GM15510 (cell line): ENCODE measurements around the gene NGFR.
A peak's percentile ranks its signal among the peaks of the same experiment; 100 is the strongest.

Experiments
- POLR2A ChIP-seq: IDR thresholded peaks from 3 replicates; pipeline ENCODE4 v1.6.1; 2011; ENCODE audit warnings: borderline replicate concordance; ENCODE audit not compliant: insufficient read length; ENCODE audit errors: extremely low read depth

Gene NGFR, protein sequence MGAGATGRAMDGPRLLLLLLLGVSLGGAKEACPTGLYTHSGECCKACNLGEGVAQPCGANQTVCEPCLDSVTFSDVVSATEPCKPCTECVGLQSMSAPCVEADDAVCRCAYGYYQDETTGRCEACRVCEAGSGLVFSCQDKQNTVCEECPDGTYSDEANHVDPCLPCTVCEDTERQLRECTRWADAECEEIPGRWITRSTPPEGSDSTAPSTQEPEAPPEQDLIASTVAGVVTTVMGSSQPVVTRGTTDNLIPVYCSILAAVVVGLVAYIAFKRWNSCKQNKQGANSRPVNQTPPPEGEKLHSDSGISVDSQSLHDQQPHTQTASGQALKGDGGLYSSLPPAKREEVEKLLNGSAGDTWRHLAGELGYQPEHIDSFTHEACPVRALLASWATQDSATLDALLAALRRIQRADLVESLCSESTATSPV

GRCh38 chr17:49494986-49495841 is at the start of gene NGFR:
NGFR (plus strand) TSS chr17:49495293; CDS start chr17:49495418, 125 bp downstream.
- peak; percentile 35 for TF ChIP-seq POLR2A

GRCh38 chr17:49445591-49445990 is 49.5 kb upstream of the NGFR start:
- TF ChIP-seq POLR2A = no peak

- TF ChIP-seq POLR2A = no peak
Observed at GRCh38 chr17:49447628-49448302, 47.3 kb upstream of the NGFR start.

GRCh38 chr17:49450181-49450580 is 44.9 kb upstream of the NGFR start:
- no peak for TF ChIP-seq POLR2A

- TF ChIP-seq POLR2A = no peak
Observed at GRCh38 chr17:49450735-49451134, 44.4 kb upstream of the NGFR start.

GRCh38 chr17:49452201-49452600 is 42.9 kb upstream of the NGFR start:
- TF ChIP-seq POLR2A = no peak

GRCh38 chr17:49452661-49453060 is 42.4 kb upstream of the NGFR start:
- no peak for TF ChIP-seq POLR2A

GRCh38 chr17:49454050-49454449 is 41.0 kb upstream of the NGFR start:
- no peak for TF ChIP-seq POLR2A

DNA sequence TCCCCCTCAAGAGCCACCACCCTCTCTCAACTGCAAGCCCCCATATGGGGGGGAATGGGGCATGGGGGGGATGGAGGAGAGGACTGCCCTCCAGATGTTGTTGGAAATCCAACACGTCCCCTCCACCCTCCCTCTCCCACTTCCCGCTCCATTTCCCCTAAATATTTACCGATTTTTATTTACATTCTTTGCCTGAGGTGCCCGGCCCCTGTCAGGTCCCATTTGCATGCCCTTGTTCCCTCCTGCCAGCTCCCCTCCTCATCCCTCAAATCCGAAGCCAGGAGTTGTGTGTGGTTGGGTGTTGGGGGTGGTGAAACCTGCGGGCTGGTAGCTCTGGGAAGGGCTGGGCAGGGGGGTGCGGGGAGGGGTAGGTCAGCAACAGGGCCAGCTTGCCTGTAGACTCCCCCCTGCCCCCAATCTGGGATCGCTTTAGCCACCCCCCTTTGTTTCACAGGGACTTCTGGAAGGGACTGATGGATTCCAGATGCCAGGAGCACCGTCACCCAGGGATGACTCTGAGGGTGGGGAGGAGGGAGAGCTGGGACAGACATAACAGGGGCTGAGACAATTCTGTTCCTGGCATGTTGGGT is 39.7 kb upstream of the NGFR start:
- TF ChIP-seq POLR2A = no peak

- TF ChIP-seq POLR2A = no peak
Observed at GRCh38 chr17:49456183-49456965, 38.7 kb upstream of the NGFR start.

DNA sequence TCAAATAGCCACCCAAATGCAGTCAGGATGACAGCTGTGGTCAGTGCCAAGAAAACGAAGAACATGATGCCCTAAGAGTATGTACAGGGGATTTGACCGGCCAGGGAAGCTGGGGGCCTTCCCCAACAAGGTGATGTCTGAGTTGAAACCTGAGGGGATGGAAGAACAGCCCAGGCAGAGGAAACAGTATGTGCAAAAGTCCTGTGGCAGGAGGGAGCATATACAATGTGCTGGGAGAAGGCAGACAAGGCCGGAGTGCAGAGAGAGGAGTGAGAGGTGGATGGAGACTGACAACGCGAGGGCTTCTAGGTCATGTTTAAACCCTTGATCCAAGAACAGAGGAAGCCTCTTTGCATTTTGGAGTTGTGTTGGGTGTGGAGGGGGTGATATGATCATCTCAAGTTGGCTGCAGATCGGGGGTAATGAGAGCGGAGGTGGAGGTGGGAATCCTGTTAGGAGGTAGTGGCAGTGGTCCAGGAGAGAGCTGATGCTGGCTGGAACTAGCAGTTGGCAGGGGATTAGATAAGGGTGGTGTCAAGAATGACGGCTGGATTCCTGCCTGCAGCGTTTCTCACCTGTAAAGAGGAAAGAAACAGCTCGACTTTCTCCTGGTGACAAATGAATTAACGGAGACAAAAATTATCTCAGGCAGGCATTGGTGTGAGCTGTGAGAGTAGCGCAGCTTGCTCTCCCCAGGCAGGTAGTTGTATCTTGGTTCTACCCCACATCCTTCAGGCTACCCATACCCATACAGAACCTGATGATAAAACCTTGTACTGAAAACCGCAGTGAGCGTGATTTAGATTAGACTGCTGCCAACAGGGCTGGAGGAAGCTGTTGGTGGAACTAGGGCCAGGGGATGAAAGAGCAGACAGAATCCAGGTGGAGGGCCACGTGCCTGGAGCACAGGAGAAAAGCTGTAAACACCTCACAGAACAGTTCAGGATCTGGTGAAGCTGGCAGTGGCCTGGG is 37.2 kb upstream of the NGFR start:
- TF ChIP-seq POLR2A = no peak

DNA sequence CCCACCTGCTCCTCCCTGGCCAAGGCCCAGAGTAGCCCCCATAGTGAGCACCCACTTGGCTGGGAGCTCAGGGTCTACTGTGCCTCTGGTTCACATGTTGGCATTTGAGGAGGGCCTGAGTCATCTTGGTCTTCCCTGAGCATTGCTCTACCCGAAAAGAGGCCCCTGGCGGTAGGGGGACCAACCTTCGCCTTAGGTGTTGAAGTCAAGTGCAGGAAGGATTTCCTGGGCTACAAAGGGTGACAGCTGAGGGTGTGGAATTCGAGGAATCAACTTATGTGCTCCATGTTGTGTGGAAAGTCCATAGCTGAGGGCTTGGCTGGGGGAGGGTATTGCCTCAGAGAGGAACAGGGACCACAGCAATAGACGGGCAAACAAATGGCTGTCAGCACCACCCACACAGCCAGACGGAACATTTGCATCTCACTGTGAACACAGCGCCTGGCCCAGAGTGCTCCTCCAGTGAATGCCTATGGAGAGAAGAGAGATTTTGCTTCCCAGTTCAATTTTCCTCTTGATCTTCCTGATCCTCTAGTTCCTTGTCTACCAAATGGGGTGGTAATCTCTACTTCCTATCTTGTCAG is 35.6 kb upstream of the NGFR start:
- TF ChIP-seq POLR2A = no peak
